GM12878 (cell line): ENCODE results near the gene ZNF408. TPM values are rescaled to one million over a fixed set of nuclear protein-coding genes. Genes with fewer than 3 reads are reported as not detected.

ENCODE experiments used
- DPF2 ChIP-seq: fragments of 450-650 bp; IDR thresholded peaks from 2 replicates; pipeline ENCODE4 v1.6.1; 2017; ENCODE audit warnings: mild to moderate bottlenecking
- EED ChIP-seq: sonication (generic); IDR thresholded peaks from 2 replicates; pipeline ENCODE4 v1.6.1; 2016; ENCODE audit warnings: antibody characterized with exemption, low read depth
- GATAD2B ChIP-seq: fragments of 450-650 bp; conservative IDR thresholded peaks from 2 replicates; pipeline ENCODE4 v1.6.1; 2017; ENCODE audit warnings: low read depth, mild to moderate bottlenecking, moderate library complexity
- HDAC2 ChIP-seq: fragments of 200-600 bp; sonication (generic); IDR thresholded peaks from 2 replicates; pipeline ENCODE4 v1.6.1; 2017
- IKZF2 ChIP-seq, 2 experiments: fragments of 450-650 bp; IDR thresholded peaks; 2 replicates each; pipeline ENCODE4 v1.6.1; 2017; ENCODE audit warnings: mild to moderate bottlenecking in 2 of 2, moderate library complexity in 2 of 2
- JUNB ChIP-seq: IDR thresholded peaks from 2 replicates; pipeline ENCODE4 v1.6.1; 2016; ENCODE audit warnings: antibody characterized with exemption, mild to moderate bottlenecking
- KLF5 ChIP-seq: fragments of 450-650 bp; IDR thresholded peaks from 2 replicates; pipeline ENCODE4 v1.6.1; 2014; ENCODE audit warnings: mild to moderate bottlenecking; ENCODE audit not compliant: partially characterized antibody
- MAX ChIP-seq: IDR thresholded peaks from 2 replicates; pipeline ENCODE4 v1.6.1; 2012; ENCODE audit warnings: low read depth, low read length, improper control_type of control experiment
- MTA3 ChIP-seq: IDR thresholded peaks from 2 replicates; pipeline ENCODE4 v1.6.1; 2012; ENCODE audit warnings: low read length, inconsistent platforms, borderline replicate concordance
- MYC ChIP-seq: IDR thresholded peaks from 2 replicates; pipeline ENCODE4 v1.6.1; 2011; ENCODE audit warnings: mild to moderate bottlenecking, low read length, moderate library complexity, inconsistent platforms; ENCODE audit not compliant: insufficient read depth, insufficient replicate concordance, insufficient read length, severe bottlenecking
- NRF1 ChIP-seq: conservative IDR thresholded peaks from 2 replicates; pipeline ENCODE4 v1.6.1; 2011; ENCODE audit warnings: mild to moderate bottlenecking, low read depth, low read length, improper control_type of control experiment
- PAX5 ChIP-seq: IDR thresholded peaks from 2 replicates; pipeline ENCODE4 v1.6.1; 2011; ENCODE audit warnings: low read depth, low read length, borderline replicate concordance
- PML ChIP-seq: IDR thresholded peaks from 2 replicates; pipeline ENCODE4 v1.6.1; 2012; ENCODE audit warnings: low read length, inconsistent platforms
- RB1 ChIP-seq: fragments of 450-650 bp; formaldehyde crosslinking; IDR thresholded peaks from 2 replicates; pipeline ENCODE4 v1.6.1; 2017; ENCODE audit warnings: mild to moderate bottlenecking, borderline replicate concordance
- SP1 ChIP-seq: IDR thresholded peaks from one replicate; pipeline ENCODE4 v1.6.1; 2011; ENCODE audit warnings: low read depth, low read length
- WRNIP1 ChIP-seq: IDR thresholded peaks from 2 replicates; pipeline ENCODE4 v1.6.1; 2011; ENCODE audit warnings: low read depth, low read length, improper control_type of control experiment, borderline replicate concordance
- YBX1 ChIP-seq: fragments of 450-650 bp; IDR thresholded peaks from 2 replicates; pipeline ENCODE4 v1.6.1; 2016; ENCODE audit warnings: antibody characterized with exemption
- polyA plus RNA-seq, 11 experiments: library from polyadenylated mRNA; depleted of rRNA in 4 of 11; unstranded in 6 of 11; stranded (reverse) in 5 of 11; fragments of >200 nt; fragmentation: Nextera tagmentation in 4 of 11; fragmentation: Illumina TruSeq in 1 of 11; extraction: Ambion mirVana in 4 of 11; extraction: Trizol in 1 of 11; gene quantifications; 1 replicate in 1 of 11; 2 replicates in 10 of 11; pipeline versions ENCODE4 v1.2.1 to v1.2.3, GENCODE V29; 2011 to 2016; ENCODE audit warnings: inconsistent platforms in 2 of 11, missing spikeins in 2 of 11, low read depth in 1 of 11
- total RNA-seq, 4 experiments: library from RNA; depleted of rRNA in 3 of 4; stranded (reverse); fragments of >200 nt in 3 of 4; fragmentation: Illumina TruSeq in 1 of 4; extraction: Trizol in 1 of 4; gene quantifications; 2 replicates each; pipeline versions ENCODE4 v1.2.1 to v1.2.3, GENCODE V29; 2013 to 2021
- TF ChIP-seq, protein P1 (sequence below): fragments of 450-650 bp; formaldehyde crosslinking; IDR thresholded peaks from 2 replicates; pipeline ENCODE4 v1.5.0; 2022; ENCODE audit warnings: mild to moderate bottlenecking, missing genetic modification characterization
- TF ChIP-seq, protein P2 (sequence below): fragments of 450-650 bp; IDR thresholded peaks from 2 replicates; pipeline ENCODE4 v1.6.1; 2017; ENCODE audit warnings: antibody characterized with exemption, mild to moderate bottlenecking, moderate library complexity
- TF ChIP-seq, protein P3 (sequence below): fragments of 450-650 bp; IDR thresholded peaks from 2 replicates; pipeline ENCODE4 v1.6.1; 2014; ENCODE audit warnings: mild to moderate bottlenecking
- TF ChIP-seq, protein P4 (sequence below): fragments of 450-650 bp; IDR thresholded peaks from 2 replicates; pipeline ENCODE4 v1.6.1; 2017; ENCODE audit warnings: mild to moderate bottlenecking, low read depth, inconsistent platforms; ENCODE audit not compliant: poor library complexity, severe bottlenecking

ZNF408 gene
- total and polyA plus RNA-seq, 10 of the 15 experiments (the other 5 are each of a cell fraction or from before 2014, with no cell fraction given) = 0.19 to 11.3 (median 7.2) TPM

DNA sequence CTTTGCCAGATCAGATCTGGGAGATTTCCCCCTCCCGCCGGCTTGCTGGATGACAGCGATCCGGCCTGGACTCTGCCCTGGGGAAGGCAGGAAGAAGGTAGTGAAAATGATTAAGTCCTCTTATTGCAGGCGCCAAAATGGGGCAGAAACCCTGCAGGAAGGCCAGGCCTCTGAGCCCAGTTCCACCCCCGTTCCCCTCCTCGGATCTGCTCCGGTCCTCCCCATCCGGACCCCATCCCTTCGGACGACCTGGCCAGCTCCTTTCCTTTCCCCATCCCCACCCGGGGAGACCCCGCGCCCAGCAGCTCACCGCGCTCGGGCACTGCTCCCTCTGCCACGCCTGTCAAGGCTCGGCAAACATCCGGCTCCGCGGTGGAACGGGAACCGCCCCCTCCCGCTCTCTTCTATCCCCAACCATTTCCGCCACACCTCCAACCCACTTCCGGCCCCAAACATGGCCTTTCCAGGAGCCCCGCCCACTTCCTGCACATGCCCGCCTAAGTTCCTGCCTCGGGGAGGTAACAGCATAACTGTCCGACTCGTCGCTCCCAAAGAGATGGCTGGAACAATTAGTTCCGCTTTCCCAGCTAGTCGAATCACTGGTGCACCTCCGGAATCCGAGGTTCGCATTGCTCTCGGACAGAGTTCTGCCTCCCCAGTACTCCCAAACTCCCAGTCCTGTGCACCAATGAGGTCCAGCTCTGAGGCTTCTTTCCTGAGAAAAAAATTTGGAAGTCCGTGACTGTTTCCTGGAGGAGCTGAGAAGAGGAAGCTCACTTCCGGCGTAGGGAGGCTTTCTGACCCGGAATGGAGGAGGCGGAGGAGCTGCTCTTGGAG lies at the start of gene ZNF408, which contains the start of gene ARHGAP1 (continued):
- TF ChIP-seq, protein P1, sequence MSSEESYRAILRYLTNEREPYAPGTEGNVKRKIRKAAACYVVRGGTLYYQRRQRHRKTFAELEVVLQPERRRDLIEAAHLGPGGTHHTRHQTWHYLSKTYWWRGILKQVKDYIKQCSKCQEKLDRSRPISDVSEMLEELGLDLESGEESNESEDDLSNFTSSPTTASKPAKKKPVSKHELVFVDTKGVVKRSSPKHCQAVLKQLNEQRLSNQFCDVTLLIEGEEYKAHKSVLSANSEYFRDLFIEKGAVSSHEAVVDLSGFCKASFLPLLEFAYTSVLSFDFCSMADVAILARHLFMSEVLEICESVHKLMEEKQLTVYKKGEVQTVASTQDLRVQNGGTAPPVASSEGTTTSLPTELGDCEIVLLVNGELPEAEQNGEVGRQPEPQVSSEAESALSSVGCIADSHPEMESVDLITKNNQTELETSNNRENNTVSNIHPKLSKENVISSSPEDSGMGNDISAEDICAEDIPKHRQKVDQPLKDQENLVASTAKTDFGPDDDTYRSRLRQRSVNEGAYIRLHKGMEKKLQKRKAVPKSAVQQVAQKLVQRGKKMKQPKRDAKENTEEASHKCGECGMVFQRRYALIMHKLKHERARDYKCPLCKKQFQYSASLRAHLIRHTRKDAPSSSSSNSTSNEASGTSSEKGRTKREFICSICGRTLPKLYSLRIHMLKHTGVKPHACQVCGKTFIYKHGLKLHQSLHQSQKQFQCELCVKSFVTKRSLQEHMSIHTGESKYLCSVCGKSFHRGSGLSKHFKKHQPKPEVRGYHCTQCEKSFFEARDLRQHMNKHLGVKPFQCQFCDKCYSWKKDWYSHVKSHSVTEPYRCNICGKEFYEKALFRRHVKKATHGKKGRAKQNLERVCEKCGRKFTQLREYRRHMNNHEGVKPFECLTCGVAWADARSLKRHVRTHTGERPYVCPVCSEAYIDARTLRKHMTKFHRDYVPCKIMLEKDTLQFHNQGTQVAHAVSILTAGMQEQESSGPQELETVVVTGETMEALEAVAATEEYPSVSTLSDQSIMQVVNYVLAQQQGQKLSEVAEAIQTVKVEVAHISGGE (CRISPR knock-in tag) = peak; percentile 97
- no peak; the same call in 1 of the 2 replicates for TF ChIP-seq HDAC2
- no peak for TF ChIP-seq YBX1
- TF ChIP-seq GATAD2B = peak; percentile 78
- TF ChIP-seq MTA3 = no peak; the same call in 1 of the 2 replicates
- TF ChIP-seq IKZF2 (IDR thresholded peaks at IDR 0.05) = peak; percentile 100
- peak; percentile 92; the same call in 1 of the 2 replicates for TF ChIP-seq RB1
- TF ChIP-seq, protein P2, sequence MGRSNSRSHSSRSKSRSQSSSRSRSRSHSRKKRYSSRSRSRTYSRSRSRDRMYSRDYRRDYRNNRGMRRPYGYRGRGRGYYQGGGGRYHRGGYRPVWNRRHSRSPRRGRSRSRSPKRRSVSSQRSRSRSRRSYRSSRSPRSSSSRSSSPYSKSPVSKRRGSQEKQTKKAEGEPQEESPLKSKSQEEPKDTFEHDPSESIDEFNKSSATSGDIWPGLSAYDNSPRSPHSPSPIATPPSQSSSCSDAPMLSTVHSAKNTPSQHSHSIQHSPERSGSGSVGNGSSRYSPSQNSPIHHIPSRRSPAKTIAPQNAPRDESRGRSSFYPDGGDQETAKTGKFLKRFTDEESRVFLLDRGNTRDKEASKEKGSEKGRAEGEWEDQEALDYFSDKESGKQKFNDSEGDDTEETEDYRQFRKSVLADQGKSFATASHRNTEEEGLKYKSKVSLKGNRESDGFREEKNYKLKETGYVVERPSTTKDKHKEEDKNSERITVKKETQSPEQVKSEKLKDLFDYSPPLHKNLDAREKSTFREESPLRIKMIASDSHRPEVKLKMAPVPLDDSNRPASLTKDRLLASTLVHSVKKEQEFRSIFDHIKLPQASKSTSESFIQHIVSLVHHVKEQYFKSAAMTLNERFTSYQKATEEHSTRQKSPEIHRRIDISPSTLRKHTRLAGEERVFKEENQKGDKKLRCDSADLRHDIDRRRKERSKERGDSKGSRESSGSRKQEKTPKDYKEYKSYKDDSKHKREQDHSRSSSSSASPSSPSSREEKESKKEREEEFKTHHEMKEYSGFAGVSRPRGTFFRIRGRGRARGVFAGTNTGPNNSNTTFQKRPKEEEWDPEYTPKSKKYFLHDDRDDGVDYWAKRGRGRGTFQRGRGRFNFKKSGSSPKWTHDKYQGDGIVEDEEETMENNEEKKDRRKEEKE = no peak
- TF ChIP-seq, protein P3, sequence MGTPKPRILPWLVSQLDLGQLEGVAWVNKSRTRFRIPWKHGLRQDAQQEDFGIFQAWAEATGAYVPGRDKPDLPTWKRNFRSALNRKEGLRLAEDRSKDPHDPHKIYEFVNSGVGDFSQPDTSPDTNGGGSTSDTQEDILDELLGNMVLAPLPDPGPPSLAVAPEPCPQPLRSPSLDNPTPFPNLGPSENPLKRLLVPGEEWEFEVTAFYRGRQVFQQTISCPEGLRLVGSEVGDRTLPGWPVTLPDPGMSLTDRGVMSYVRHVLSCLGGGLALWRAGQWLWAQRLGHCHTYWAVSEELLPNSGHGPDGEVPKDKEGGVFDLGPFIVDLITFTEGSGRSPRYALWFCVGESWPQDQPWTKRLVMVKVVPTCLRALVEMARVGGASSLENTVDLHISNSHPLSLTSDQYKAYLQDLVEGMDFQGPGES = peak; percentile 69
- peak; percentile 67 for TF ChIP-seq SP1
- TF ChIP-seq PML = peak; percentile 89
- TF ChIP-seq JUNB = no peak
- TF ChIP-seq WRNIP1 = peak; percentile 99; the same call in 1 of the 2 replicates
- TF ChIP-seq EED = peak; percentile 79
- TF ChIP-seq MAX = peak; percentile 90
- TF ChIP-seq NRF1 = no peak
- TF ChIP-seq KLF5 = peak; percentile 93
- no peak for TF ChIP-seq DPF2
- TF ChIP-seq MYC = peak; percentile 36
- TF ChIP-seq PAX5 = no peak
- TF ChIP-seq, protein P4, sequence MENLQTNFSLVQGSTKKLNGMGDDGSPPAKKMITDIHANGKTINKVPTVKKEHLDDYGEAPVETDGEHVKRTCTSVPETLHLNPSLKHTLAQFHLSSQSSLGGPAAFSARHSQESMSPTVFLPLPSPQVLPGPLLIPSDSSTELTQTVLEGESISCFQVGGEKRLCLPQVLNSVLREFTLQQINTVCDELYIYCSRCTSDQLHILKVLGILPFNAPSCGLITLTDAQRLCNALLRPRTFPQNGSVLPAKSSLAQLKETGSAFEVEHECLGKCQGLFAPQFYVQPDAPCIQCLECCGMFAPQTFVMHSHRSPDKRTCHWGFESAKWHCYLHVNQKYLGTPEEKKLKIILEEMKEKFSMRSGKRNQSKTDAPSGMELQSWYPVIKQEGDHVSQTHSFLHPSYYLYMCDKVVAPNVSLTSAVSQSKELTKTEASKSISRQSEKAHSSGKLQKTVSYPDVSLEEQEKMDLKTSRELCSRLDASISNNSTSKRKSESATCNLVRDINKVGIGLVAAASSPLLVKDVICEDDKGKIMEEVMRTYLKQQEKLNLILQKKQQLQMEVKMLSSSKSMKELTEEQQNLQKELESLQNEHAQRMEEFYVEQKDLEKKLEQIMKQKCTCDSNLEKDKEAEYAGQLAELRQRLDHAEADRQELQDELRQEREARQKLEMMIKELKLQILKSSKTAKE = peak; percentile 97
